AG04449 (cell line): ENCODE results near the gene RPS3A.
"Not testable (repeated sequence)": the region's sequence is repeated elsewhere in the genome, so short reads cannot be mapped to it uniquely, and the experiment has no call there.

Source experiments
- CTCF ChIA-PET: fragments of 350-600 bp; formaldehyde crosslinking; extraction: SDS; loops from one replicate; lab custom pipeline; 2021; ENCODE audit warnings: antibody characterized with exemption; lab: Yijun Ruan, JAX
- POLR2A ChIA-PET: fragments of 400-600, 350-600 bp; formaldehyde crosslinking; extraction: SDS; loops from one replicate; lab custom pipeline; 2020; ENCODE audit warnings: antibody characterized with exemption, inconsistent platforms; lab: Yijun Ruan, JAX
- DNase-seq: peaks from one replicate; pipeline ENCODE4 v3.0.0-alpha.2; 2010; ENCODE audit warnings: low read depth, low spot score
- H3K4me3 ChIP-seq: 2 replicates; pipeline ENCODE4 v1.5.1; 2011; ENCODE audit warnings: low read depth, mild to moderate bottlenecking, control low read depth, low read length
- CTCF ChIP-seq: IDR thresholded peaks from one replicate; pipeline ENCODE4 v1.5.1; 2011; ENCODE audit warnings: mild to moderate bottlenecking, moderate library complexity, low read length, control low read depth, inconsistent platforms; ENCODE audit not compliant: insufficient read depth; ENCODE audit errors: missing control alignments

Gene RPS3A

GRCh38 chr4:151099229-151099975 is at the start of gene RPS3A:
Gene RPS3A, plus strand, starts transcription at chr4:151099628. Its CDS starts 25 bp downstream, at chr4:151099653.
- H3K4me3 ChIP-seq = peak within 1 kb of the TSS; percentile 99
- peak; percentile 86 for DNase-seq
- TF ChIP-seq CTCF = peak; percentile 92
- CTCF ChIA-PET = interaction anchor here (0.7 to 1.4 kb wide), 14 partner anchors 10 to 273 kb away, joined by 3 to 10 read pairs (median 4); no protein-coding TSS in a partner anchor
- POLR2A ChIA-PET = interaction anchor here (0.6 to 1.3 kb wide), 3 partner anchors 11 to 1253 kb away, joined by 3 read pairs; no protein-coding TSS in a partner anchor

GRCh38 chr4:151052785-151053184 is 46.6 kb upstream of the RPS3A start:
- ChIA-PET CTCF (no interaction called here), POLR2A (no interaction called here)
- no peak for DNase-seq
- H3K4me3 ChIP-seq = no peak overlapping the region
- TF ChIP-seq CTCF = no peak

- POLR2A ChIA-PET = no interaction called here
- CTCF ChIA-PET = no interaction called here
- TF ChIP-seq CTCF = no peak
- no peak overlapping the region for H3K4me3 ChIP-seq
- no peak for DNase-seq
These were observed 43.9 kb upstream of the RPS3A start for GRCh38 chr4:151055539-151055938.

- POLR2A ChIA-PET = not testable (repeated sequence)
These were observed 36.3 kb upstream of the RPS3A start for GRCh38 chr4:151063143-151063542.

GRCh38 chr4:151067316-151067970 is 32.0 kb upstream of the RPS3A start:
- POLR2A ChIA-PET = no interaction called here
- CTCF ChIA-PET = no interaction called here

More at GRCh38 chr4:151063143-151063542, 36.3 kb upstream of the RPS3A start:
- DNase-seq, CTCF ChIA-PET, H3K4me3 ChIP-seq: not testable (repeated sequence)

GRCh38 chr4:151074416-151074916 is 25.0 kb upstream of the RPS3A start:
- TF ChIP-seq CTCF = no peak
- no peak for DNase-seq
- POLR2A ChIA-PET = no interaction called here
- H3K4me3 ChIP-seq = no peak overlapping the region
- CTCF ChIA-PET = interaction anchor here (0.9 kb wide), 1 partner anchor 11 kb away, joined by 3 read pairs; no protein-coding TSS in a partner anchor

More at GRCh38 chr4:151067316-151067970, 32.0 kb upstream of the RPS3A start:
- H3K4me3 ChIP-seq = no peak overlapping the region
- DNase-seq = no peak
- TF ChIP-seq CTCF = no peak

- H3K4me3 ChIP-seq, CTCF ChIA-PET, POLR2A ChIA-PET, DNase-seq: not testable (repeated sequence)
These were observed 21.4 kb upstream of the RPS3A start for GRCh38 chr4:151077978-151078377.
